ENCODE measurements around the gene NCOA1.
"Not testable (repeated sequence)": the region's sequence is repeated elsewhere in the genome, so short reads cannot be mapped to it uniquely, and the experiment has no call there.

Gene NCOA1

DNA sequence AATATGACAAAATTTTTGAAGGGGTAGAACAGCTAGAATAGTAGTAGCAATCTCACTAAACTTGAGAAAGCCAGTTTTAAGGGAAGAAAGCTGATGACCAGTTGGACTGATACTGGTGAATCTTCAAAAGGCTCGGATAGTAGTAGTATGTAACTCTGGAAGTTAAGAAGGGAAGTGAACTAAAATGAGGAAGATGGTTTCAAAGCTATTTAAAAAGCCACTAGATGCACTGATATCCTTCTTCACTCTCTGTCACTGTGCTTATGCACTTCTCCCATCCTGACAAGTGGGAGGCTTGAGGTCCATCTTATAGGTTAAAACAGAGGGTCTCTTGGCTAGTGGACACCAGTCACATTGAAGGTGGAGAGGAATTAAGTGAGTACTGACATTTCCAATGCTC is 141.1 kb downstream of the NCOA1 start:
- DNase-seq (ENCODE audit: low read depth in 3 of 3) = no peak

DNA sequence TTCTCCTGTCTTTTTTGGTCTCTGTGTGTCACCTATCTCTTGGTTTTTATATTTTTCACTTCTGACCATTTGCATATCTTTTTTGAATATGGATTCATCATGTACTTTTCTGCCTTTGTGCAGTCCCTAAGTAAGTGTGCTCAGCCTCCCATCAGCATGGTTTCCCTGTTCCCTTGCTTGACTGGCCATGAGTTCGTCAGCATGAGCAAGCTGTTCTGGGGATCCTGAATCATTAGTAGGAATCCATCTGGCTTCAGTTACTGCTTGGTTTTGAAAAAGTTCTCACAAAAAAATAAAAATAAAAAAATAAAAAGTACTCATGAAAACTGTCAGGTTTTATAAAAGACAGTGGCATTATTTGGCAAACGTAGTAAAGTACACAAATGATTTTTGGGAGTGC is 144.1 kb downstream of the NCOA1 start:
- no peak for DNase-seq (ENCODE audit: low read depth in 3 of 3)

DNA sequence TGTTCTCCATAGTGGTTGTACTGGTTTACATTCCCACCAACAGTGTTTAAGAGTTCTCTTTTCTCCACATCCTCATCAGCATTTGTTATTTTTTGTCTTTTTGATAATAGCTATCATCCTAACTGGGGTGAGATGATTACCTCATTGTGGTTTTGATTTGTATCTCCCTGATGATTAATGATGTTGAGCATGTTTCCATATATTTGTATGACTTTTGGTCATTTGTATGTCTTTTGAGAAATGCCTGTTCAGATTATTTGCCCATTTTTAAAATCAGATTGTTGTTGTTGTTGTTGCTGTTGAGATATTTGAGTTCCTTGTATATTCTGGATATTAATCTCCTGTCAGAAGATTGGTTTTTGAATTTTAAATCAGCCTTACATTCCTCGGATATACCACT is 147.5 kb downstream of the NCOA1 start:
- DNase-seq (ENCODE audit: low read depth in 3 of 3) = no peak

DNA sequence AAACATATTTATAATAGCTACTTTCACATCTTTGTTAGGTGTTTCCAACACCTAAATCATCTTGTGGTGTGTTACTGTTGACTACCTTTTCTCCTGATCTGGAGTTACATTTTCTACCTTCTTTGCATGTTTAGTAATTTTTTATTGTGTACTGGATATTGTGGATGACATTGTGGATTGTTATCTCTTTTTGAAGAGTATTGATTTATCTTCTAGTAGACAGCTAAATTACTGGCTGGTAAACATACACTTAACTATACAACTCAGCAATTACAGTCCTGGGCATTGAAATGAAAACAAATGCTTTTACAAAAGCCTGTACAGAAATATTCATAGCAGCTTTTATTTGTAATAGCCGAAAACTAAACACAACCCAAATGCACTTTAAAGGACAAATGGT is 151.3 kb downstream of the NCOA1 start:
- no peak for DNase-seq (ENCODE audit: low read depth in 3 of 3)

DNA sequence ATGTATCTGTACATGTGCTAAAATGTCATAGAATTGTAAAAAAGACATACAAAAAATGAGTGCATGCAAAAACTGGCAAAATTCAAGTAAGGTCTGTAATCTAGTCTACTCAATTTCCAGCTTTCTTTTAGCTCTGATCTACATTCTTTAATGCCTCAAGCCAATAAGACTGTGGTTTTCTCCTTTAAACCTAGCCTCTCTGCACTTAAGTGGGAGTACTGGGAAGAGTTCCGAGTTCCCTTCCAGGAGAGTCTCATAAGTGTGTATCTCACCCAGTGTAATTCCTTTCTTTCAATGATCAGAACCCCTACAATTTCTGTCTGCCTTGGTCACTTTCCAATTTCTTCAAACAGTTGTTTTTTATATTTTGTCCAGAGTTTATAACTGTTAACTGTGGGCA is 152.0 kb downstream of the NCOA1 start:
- no peak for DNase-seq (ENCODE audit: low read depth in 3 of 3)

DNA sequence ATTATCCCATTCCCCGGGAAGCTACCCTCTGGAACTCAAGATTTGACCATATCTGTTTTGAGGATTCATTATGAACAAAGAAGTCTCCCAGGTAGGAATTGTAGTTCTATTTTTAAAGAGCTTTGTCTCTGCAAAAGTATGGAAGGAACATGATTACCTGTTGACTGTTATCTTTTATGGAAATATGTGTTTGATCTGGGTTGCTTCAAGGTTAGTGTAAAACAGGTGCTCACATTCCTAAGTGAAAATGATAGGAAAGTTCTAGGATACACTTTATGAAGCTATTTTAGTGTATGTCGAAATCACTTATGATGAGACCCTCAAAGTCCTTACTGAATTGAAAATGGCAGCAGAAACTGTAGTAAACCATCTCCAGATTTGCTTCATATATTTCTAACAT is 153.0 kb downstream of the NCOA1 start:
- no peak for DNase-seq (ENCODE audit: low read depth in 3 of 3)

DNA sequence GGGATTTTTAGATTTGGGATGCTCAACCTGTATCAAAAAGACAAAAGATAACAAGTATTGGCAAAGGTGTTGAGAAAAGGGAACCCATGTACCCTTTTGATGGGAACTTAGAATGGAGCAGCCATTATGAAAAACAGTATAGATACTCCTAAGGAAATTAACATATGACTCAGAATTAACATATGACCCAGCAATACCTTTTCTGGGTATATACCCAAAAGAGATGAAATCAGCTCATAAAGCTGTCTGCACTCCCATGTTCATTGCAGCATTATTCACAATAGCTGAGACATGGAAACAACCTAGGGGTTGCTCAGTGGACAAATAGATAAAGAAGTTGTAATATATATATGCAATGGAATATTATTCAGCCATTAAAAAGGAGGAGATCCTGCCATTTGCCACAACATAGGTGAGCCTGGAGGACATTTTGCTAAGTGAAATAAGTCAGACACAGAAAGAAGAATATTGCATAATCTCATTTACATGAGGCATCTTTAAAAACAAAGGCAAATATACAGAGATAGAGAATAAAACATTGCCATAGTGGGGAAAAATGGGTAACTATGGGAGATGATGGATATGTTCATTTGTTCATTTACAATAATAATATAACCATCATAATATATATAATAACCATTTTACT is 160.1 kb downstream of the NCOA1 start:
- no peak for DNase-seq (ENCODE audit: low read depth in 3 of 3)

DNA sequence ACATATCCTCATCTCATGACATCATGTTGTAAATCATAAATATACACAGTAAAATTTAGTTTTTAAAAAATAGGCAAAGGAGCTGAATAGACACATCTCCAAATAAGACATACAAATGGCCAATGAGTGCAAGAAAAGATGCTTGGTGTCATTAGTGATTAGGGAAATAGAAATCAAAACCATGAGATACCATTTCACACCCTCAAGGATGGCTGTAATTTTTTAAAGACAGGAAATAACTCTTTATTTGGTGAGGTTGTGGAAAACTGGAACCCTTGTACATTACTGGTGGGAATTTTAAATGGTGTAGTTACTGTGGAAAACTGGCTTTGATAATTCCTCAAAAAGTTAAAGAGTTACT is 160.6 kb downstream of the NCOA1 start:
- DNase-seq (ENCODE audit: low read depth in 3 of 3) = no peak

DNA sequence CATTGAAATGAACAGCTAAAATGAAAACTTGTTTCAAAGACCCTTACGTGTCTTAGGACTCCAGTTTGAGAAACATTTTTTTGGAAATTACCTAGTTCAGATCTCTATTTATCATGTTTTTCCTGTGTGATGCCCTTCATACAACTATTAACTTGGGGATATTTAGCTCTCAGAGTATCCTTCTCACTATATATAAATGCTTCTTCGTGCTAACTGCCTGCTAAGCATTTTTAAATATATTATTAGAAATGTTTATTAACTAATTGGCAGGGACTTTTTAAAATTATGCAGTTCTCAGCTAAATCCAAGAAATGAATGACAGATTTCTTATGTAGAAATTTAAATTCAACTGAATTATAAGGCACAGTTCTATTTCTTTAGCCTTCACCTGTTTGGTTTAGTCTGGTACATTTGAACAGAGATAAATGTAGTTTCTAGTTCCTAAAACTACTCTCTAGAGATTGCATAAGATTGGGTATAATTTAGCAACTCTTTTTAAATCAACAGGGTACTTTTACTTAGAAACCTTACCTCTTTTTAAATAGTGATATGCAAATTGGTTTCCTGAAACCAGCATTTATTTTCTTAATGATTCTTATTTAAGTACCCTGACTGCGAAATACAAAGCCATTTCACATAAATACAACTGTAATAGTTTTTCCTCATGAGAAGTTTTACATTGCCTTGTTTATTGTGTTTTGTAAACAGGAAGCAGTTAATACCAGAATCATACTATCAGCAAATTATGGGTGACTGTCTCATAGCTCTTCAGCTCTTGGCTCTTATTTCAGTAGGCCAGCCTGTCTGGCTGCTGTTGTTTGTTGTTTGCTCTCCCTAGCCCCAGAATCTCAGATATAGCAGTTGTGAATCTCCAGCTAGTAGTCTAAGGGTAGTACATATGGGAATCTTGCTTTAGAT is 161.5 kb downstream of the NCOA1 start:
- DNase-seq (ENCODE audit: low read depth in 3 of 3) = no peak

DNA sequence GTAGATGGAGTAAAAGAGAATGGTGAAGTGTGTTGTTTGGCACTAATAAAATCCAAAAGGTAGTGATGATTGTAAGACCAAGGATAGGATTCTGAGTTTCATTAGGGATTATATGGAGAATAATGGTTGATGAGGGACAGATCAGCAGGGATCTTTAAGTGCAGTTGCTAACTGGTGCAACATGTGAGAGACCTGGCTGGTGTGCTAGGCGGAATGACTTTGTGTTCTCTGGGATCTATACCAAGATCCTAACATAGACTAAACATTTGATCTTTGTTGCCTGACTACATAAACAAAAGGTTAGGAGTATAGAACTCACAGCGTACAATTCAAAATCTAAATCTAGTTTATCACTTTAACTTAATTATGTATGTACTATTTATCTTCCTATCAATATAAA is 166.8 kb downstream of the NCOA1 start:
- no peak for DNase-seq (ENCODE audit: low read depth in 3 of 3)

DNA sequence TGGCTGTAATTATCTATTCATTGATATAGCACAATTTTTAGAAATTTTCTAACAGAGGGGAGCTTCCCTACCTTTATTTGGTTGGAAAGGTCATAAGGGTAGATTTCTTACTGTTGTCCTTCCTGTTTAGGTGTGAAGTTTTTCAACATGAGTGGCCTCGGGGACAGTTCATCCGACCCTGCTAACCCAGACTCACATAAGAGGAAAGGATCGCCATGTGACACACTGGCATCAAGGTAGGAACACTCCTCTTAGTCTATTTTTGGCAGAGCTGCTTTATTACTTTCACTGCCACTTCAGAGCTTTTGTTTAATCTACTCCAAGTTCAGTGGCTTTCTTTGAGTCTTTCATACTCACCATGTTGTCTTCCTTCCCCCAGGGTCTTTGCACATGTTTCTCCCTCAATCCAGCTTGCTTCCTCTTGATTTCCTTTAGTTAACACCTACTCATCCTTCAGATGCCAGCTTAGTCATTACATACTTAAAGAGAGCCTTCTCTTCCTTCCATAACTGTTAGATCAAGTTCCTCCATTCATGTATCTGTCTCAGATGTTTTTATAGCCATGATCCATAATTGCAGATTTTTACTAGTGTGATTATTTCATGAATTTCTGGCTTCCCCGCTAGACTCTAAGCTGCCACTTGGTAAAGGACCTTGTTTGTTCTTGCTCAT is 167.6 kb downstream of the NCOA1 start:
- DNase-seq (ENCODE audit: low read depth in 3 of 3) = no peak

DNA sequence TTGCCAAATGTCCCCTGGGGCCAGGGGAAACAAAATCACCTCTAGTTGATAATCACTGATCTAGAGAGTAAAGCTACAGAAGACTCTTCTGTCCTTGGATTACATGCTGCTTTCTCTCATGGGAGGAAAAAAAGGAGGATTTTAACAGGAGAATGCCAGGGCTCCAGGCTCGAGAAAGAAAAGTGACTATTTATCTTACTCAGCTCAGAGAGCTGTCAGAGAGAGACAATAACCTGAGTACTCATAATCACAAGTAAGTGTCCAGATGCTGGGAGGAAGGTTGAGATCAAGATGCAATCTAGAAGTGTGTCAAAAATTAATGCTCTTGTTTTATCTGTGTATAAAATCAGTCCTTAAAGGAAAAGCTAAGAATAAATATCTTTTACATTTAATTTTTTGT is 168.8 kb downstream of the NCOA1 start:
- no peak for DNase-seq (ENCODE audit: low read depth in 3 of 3)

DNA sequence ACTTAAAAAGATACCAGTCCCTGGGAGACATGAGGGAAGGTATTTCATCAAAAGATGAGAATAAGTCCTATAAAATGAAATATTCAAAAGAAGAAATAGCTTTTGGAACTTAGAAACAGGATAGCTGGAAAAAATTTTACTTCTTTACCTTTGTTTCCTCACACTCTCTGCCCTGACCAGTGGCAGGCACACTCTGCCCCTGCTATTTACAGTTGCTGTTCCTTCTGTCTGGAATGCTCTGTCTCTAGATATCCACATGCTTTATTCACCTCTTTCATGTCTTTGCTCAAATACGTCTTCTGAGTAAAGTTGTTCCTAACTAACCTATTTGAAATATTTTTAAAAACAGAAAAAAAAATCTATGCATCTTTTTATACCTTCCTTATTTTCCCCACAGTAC is 176.5 kb downstream of the NCOA1 start:
- no peak for DNase-seq (ENCODE audit: low read depth in 3 of 3)

DNA sequence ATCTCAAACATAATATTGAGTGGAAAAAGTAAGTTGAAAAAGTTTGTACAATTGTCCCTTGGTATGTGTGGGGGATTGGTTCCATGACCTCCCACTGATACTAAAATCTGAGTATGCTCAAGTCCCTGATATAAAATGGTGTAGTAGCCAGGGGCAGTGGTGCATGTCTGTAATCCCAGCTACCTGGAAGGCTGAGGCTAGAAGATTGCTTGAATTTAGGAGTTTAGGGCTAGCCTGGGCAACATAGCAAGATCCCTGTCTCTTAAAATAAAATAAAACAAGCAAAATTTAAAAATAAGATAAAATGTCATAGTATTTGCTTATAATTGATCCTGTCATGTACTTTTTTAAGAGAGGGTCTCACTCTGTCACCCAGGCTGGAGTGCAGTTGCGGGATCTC is 180.2 kb downstream of the NCOA1 start:
- DNase-seq (ENCODE audit: low read depth in 3 of 3) = no peak

DNA sequence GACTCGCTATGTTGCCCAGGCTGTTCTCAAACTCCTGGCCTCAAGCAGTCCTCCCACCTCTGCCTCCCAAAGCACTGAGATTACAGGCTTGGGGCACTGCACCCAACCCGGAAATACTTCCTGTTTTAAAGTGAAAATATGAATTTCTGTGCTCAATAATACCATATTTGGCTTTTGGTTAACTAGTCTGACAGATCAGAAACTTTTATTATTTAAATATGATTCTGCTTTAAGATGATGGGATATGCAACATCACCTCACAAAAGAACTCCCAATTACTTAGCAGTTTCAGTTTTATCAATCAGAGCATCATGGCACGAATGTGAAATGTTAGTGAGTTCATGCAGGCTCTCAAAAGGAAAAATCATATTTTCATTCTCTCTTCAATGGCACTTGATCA is 181.5 kb downstream of the NCOA1 start:
- DNase-seq (ENCODE audit: low read depth in 3 of 3) = no peak

DNA sequence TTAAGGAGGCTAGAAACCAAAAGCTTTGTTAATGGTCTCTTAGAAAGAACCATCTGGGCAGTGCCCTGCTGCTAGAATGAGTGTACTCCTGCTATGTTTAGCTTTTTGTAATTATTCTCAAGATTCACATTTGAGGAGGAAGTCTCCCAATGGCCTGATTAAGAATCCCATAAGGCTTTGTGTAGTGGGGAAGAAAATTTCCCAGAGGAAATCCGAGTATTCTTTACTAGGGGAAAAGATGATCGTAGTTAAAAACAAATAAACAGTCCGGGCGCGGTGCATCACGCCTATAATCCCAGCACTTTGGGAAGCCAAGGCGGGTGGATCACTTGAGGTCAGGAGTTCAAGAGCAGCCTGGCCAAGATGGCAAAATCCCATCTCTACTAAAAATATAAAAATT is 184.3 kb downstream of the NCOA1 start:
- no peak for DNase-seq (ENCODE audit: low read depth in 3 of 3)

DNA sequence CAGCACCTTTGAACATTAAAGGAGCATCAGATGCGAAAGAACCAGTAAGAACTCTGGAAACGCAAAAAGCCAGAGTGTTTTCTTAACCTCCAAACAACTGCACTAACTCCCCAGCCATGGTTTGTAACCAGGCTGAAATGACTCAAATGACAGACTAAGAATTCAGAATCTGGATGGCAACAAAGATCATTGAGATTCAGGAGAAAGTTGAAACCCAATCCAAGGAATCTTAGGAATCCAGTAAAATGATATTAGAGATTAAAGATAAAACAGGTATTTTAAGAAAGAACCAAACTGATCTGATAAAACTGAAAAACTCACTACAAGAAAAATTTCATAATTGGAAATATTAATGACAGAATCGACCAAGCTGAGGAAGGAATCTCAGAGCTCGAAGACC is 185.4 kb downstream of the NCOA1 start:
- DNase-seq (ENCODE audit: low read depth in 3 of 3) = no peak

DNA sequence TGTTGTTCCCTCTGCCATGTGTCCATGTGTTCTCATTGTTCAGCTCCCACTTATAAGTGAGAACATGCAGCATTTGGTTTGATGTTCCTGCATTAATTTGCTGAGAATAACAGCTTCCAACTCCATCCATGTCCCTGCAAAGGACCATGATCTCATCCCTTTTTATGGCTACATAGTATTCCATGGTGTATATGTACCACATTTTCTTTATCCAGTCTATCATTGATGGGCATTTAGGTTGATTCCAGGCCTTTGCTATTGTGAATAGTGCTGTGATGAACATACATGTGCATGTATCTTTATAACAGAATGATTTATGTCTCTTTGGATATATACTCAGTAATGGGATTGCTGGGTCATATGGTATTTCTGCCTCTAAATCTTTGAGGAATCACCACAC is 187.0 kb downstream of the NCOA1 start:
- DNase-seq (ENCODE audit: low read depth in 3 of 3) = not testable (repeated sequence)

DNA sequence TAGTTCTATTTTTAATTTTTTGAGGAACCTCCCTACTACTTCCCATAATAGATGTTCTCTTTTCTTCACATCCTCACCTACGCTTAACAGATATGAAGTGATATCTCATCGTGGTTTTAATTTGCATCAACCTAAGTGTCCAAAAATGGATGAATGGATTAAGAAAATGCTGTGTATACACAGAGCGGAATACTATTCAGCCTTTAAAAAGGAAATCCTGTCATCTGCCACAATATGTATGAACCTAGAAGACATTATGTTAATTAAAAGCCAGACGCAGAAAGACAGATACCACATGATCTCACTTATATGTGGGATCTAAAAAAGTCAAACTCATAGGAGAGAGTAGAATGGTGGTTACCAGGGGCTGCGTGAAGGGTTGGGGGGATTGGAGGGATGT is 189.1 kb downstream of the NCOA1 start:
- DNase-seq (ENCODE audit: low read depth in 3 of 3) = no peak

DNA sequence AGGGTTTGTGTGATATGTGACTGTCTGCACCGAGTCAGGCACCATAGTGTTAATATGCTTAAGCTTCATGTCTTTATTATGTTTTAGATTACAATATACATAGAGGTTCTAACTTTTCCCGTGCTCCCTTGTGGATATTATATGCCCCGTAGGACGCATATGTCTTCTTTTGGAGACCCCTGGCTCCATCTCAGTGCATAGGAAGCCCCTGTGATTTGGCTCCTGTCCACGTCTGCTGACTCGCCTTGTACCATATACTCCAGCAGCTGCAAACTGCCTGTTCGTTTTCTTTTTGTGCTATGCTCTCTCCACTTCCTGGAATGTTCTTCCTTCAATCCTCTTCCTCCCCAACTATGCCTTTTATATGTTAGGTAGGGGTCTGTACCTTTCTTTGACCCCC is 191.2 kb downstream of the NCOA1 start:
- no peak for DNase-seq (ENCODE audit: low read depth in 3 of 3)

DNA sequence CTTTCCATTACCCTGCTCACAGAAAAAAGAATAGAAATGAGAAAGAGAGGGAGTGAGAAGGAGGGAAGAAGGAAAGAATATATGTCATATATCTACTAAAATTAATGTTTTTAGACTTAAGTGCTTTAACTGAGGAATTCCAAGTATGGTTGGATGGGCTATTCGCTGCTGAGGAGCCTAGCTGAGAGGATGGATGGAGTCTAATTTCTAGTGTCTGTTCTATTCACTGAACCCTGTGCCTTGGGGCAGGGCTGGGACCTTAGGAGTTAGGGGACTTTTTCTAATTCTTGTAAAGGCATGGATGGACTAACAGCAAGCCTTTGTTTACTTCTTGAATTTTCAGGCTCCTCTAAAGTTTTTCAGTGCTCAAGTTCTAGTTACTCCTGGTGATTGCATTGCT is 192.4 kb downstream of the NCOA1 start:
- no peak for DNase-seq (ENCODE audit: low read depth in 3 of 3)

DNA sequence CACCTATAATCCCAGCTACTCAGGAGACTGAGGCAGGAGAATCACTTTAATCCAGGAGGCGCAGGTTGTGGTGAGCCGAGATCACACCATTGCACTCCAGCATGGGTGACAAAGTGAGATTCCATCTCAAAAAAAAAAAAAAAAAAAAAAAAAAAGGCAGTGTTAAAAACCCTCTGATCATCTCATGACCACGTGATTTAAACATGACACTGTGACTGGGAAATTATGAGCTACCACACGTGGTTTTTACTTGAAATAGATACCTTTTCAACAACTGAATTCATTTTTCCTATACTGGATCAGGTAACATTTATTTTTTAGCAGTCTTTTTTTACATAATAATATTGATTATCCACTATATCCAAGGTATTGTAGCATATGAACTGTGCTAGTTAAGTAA is 199.5 kb downstream of the NCOA1 start:
- no peak for DNase-seq (ENCODE audit: low read depth in 3 of 3)

DNA sequence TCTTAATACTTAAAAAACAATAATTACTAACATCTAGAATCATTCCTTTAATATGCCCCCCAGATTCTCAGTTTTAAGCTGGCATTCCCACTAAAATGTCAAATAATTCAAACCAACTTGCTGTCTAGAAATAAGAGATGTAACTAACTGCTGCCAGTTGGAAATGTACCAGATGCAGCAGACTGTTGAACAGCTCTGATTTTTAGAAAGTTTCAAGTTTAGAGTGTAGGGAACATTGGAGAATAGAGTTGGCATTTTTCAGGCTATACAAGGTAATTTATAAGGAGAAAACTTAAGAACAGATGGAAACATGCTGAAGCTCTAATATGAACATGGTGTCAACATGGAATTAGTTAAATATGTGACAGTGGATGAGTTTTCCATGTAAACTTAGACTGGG is 200.8 kb downstream of the NCOA1 start:
- no peak for DNase-seq (ENCODE audit: low read depth in 3 of 3)

Data from stimulated activated CD4-positive, alpha-beta T cell treated with anti-CD3 and anti-CD28 coated beads, TNF-alpha, amount 100 ng/mL, for 48 hours (primary cell).